NCI-H69 (cell line): ENCODE results near the gene ALOX15.
"Not testable (repeated sequence)": the region's sequence is repeated elsewhere in the genome, so short reads cannot be mapped to it uniquely, and the experiment has no call there.

Experiments
- DNase-seq: peaks from one replicate; lab custom pipeline; 2025; lab: John Stamatoyannopoulos, UW

Gene ALOX15

GRCh38 chr17:4592240-4593005 is 49.1 kb downstream of the ALOX15 start:
- DNase-seq = no peak

GRCh38 chr17:4591529-4591928 is 49.9 kb downstream of the ALOX15 start:
- DNase-seq = peak; percentile 2

GRCh38 chr17:4590981-4591453 is 50.5 kb downstream of the ALOX15 start:
- DNase-seq = no peak

GRCh38 chr17:4590042-4590441 is 51.4 kb downstream of the ALOX15 start:
- DNase-seq = not testable (repeated sequence)

- no peak for DNase-seq
Measured at GRCh38 chr17:4588898-4589625, 52.4 kb downstream of the ALOX15 start.

GRCh38 chr17:4588391-4588790 is 53.1 kb downstream of the ALOX15 start:
- DNase-seq = no peak

- DNase-seq = no peak
Measured at GRCh38 chr17:4587803-4588202, 53.7 kb downstream of the ALOX15 start.

- no peak for DNase-seq
Measured at GRCh38 chr17:4587195-4587594, 54.3 kb downstream of the ALOX15 start.

- no peak for DNase-seq
Measured at GRCh38 chr17:4586043-4586442, 55.4 kb downstream of the ALOX15 start.

GRCh38 chr17:4585638-4585994 is 55.9 kb downstream of the ALOX15 start:
- DNase-seq = no peak

- no peak for DNase-seq
Measured at GRCh38 chr17:4584917-4585637, 56.4 kb downstream of the ALOX15 start.

GRCh38 chr17:4584101-4584916 is 57.2 kb downstream of the ALOX15 start, which contains the start of gene SMTNL2:
Gene SMTNL2 (plus strand): TSS chr17:4584529. CDS start chr17:4584606, 77 bp downstream.
- DNase-seq = peak; percentile 48

GRCh38 chr17:4583782-4584100 is 57.7 kb downstream of the ALOX15 start:
- peak; percentile 49 for DNase-seq

- DNase-seq = peak; percentile 25
Measured at GRCh38 chr17:4583206-4583605, 58.3 kb downstream of the ALOX15 start.

- no peak for DNase-seq
Measured at GRCh38 chr17:4582691-4583090, 58.8 kb downstream of the ALOX15 start.

- no peak for DNase-seq
Measured at GRCh38 chr17:4582101-4582501, 59.4 kb downstream of the ALOX15 start.
